ENCODE results near the gene MCFD2.

Gene MCFD2

DNA sequence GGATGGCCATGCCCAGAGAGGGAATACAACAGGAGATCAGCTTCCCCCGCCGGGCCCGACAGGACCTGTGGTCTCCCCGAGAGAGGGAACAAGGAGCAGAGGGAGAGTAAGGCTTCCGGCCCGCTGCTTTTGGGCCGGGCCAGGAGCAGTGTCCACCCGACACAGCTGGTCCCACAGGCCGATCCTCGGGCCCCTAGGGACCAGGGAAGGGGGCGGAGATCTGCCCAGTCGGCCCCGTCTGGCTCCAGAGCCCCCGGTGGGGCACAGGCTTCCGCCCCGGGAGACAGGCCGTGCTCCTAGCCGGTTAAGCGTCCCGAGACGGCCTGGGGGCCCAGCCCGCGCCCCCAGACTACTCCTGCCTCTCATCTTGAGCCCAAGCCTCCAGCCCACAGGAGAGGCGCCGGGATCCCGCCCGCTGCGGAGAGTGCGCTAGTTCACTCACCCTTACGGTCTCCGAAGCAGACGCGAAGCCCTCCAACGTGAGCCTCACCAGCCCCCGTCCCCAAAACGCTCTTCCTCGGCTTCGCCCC is at the start of gene MCFD2:
MCFD2 (minus strand) TSS at position 526 of the 530 bp plus-strand sequence. CDS start 6,635 bp downstream, outside the sequence.
- peak; percentile 14 for DNase-seq

DNA sequence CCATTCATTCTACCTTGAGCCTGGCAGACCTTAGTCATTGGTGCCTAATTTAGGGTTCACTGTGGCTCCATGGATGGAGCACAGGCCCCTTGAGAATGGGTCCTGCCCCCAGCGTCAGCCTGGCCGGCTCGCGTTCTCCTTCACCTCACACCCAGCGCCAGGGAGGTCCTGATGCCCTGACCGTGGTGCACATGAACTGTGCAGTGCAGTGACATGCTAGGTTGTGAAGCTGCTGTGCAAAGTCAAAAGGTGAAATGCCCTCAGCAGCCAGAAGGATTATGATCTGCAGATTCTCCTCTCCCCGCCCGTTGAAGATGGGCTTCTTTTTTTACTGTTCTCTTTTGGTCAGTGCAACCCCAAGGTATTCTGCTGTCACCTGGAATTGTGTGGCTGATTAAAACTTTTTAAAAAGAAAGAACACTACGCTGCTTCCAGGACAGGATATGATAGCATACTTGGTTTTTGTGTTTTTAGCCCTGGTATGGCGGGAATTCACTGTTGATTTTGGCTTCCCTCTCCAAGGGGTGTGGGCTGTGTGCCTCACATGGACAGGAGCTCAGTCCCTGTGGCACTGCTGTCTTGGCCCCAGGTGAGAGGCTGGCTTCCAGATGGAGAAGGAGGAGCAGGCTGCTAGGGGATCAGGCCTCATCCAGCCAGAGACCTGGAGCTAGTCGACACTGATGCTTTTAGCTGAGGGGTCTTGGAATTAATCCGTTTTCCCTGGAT is 49.4 kb upstream of the MCFD2 start:
- DNase-seq, result no peak

DNA sequence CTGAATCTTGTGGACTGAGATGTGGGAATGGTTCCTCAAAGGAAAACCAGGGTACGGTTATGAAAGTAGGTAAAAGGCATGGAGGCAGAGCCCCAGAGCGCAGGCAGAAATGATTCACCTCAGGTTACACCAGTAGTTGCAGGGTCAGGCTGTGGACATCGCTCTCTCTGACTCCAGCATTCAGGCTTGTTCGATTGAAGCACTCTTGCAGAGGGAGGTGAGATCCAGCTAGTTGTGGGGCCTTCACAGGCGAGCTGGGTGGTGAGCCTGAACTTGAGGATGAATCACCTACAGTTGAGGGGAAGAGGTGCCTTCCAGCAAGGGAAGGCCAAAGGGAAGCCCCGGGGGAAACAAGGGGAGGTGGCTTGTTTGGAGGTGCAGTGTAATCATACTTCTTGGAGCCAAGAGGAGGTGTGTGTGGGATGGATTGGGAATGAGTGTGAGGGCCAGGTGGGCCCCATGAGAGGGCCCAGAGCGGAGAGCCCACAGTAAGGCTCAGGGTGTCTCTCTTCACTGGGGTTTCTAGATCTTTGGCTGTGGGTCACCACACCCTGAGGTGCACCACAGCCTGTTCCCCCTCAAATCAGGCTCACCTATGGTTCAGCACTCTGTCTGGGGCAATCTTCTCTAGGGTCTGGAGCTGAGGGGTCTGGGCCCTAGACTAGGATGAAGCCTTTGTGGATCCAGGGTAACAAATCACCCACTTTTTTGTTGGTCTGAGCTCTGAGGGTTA is 48.5 kb upstream of the MCFD2 start:
- DNase-seq, result no peak

DNA sequence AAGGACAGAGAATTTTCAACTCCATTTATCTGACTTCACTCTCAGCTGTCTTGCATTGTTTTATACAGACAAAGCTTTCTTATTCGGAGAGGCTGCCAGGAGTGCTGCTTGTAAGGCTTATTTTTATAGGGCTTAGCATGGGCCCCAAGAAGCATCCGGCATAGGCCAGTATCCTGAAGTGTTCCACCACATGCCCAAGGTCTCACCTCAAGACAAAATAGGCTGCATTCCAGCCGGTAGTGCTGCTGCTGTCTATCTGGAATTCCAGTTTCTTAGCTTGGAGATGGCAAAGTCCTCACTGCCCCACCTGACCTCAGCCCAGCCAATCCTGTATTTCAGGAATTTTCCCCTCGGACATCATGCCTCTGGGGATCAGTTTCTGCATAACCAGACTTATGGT is 47.6 kb upstream of the MCFD2 start:
- DNase-seq, result no peak

DNA sequence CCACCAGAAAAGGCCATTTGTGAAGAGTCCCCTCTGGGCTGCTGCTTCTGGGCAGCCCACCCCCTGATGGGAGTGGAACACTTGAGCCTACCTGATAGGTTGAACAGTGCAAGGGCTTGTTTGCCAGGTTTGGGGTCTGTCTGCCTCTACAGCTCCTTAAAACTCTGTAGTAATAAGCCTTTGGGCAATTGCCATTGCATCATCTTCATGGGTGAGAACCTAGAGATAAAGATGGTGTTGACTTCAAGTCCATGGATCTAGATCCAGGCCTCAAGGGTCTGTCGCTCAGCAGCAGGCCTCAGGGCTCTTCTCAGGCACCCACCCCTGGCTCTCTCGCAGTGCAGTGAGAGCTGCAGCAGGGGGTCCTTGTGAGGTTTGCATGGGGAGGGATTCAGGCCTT is 47.1 kb upstream of the MCFD2 start:
- no peak for DNase-seq

DNA sequence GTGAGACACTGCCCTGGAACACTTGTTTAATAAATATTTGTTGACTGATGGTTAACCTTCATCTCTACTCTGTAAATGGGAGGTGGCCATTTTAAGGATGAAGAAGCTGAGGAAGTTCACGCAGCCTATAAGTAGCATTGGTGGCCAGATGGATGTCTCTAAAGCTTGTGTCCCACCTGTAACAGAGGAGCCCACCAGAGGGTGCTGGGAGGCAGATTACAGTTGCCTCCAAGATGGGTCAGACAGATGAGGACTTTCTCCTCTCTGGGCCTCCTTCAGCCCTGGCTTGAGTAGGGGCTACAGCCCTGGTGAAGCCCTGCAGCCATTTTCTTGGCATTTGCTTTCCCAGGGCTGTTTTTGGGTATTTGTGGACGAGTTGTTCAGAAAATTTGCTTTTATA is 45.0 kb upstream of the MCFD2 start:
- DNase-seq, result no peak

DNA sequence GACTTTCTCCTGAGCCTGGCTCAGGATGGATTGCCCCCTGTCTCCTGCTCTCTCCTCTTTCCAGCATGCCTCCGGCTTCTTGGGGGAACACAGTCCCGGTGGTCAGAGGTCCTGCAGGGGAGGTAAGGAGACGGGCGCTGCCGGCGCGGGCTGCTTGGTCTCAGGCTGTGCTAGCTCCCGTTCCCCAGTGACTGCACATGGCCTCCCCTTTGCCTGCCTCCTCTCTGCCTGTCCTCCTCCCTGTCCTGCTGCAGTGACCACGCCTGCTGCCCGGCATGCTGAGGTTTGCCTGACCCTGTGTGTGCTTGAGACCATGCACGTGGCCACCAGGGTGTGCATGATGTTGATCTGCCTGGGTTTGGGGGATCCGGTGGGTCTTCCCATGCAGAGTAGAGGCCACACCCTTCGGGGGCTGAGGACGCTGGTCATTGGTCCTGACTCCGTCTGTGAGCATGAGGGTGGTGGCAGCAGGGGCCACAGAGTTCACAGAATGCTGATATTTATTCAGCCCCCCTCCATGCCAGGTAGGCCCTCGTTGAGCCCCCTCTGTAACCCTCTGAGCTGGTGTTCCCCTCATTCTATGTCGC is 42.9 kb upstream of the MCFD2 start:
- no peak for DNase-seq

DNA sequence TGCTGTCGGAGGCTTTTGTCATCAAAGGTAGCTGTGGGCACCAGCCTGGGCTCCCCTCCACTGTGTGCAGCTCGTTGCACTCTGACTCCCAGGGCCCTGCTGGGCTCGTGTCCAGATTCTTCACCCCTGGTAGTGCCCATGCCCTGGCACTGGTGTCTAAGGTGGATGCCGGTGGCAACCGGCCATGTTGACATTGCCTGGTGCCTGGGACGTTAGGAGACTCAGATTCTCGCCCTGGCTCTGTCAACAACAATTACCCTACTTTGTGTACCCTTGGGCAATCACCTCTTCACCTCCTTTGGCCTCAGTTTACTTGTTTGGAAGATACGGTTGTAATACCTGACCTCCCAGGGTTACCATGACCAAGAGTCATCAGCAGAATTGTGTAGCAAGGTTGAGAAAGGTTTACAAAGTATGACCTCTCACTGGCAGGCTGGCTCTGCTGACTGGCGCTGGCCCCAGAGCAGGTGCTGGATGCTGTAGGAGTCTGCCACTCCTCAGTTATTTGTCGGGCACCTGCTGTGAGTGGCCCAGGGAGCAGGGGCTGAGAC is 41.5 kb upstream of the MCFD2 start:
- no peak for DNase-seq

DNA sequence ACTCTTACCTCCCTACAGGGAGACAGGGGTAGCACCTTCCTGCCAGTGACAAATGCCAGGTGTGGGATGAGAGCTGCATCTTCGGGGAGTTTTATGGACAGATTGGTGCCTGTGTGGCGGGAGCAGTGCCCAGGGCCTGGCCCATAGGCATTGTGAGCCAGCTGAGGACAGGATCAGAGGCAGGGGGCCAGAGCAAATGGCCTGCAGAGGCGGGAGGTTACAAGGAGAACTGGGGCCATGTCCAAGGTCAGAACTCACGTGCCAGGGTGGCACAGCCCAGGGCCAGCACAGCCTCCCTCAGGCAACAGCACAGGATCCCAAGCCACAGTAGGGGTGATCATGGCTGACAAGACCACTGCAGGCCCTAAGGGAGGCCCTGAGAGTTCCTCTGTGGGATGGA is 40.2 kb upstream of the MCFD2 start:
- no peak for DNase-seq

DNA sequence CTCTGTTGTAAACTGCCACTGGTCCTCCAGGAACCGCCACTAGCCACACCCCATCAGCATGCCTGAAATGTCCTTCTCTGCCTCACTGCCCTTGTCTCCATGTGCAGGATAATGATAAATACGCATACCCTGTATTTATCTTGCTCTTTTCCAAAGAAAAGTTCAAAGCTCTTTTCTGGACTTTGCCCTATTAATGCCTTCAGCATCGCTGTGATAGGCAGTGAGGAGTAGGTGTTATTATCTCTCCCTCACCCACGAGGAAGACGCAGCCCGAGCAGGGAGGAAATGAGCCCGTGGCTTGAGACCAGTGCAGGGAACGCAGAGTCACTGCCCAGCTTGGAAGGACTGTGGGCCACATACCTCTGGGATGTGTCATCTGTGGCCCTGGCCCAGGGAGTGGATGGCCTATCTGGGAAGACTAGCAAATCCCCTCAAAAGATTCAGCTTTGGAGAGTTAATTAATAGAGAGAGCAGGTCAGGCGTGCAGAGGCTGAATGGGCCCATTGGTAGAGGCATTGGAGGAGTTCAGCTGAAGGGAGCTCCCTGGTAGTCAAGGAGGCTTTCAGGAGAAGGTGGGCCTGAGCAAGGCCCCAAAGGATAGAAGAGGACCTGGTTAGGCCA is 39.5 kb upstream of the MCFD2 start:
- no peak for DNase-seq

DNA sequence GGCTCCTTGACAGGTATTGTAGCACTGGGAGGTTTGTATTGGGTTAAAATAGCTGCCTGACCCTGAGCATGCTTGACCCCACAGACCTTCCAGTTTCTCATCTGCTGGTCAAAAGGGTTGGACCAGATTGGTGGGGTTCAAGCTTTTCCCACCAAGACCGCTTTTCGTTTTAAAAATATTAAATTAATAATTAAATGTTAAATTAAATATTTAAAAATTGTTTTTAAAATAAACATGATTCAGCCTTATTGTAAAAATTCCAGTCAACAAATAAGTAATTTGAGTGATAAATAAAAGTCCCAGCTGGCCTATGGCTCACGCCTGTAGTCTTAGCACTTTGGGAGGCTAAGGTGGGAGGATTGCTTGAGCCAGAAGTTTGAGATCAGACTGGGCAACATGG is 36.6 kb upstream of the MCFD2 start:
- no peak for DNase-seq

DNA sequence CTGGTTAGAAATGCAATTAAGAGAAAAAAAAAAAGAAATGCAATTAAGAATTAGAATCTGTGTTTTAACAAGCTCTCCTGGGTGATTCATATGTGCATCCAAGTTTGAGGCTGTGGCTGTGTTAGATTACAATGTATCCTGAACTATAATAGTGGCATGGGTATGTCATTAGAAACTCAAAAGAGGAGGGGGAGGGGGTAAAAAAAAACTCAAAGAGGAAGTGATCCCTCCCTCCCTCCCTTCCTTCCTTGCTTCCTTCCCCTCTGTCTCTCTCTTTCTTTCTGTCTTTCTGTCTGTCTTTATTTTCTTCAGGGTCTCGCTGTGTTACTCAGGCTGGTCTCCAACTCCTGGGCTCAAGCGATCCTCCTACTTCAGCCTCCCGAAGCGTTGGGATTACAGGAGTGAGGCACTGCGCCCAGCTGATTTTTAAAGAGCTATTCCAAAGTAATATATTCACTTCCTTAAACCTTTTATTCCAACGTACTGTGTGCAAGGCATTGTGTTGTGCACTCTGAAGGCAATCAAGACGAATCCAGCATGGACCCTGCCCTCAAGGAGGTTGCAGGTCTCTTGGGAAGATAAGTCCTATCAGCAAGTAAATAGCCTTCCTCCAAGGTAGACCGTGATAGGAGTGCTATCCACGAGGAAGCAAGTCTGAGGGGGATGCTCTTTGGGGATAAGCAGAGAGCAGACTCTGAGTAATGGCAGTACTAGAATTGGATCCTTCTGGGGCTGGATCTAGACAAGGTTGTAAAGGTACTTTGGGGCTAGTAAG is 35.9 kb upstream of the MCFD2 start:
- no peak for DNase-seq

DNA sequence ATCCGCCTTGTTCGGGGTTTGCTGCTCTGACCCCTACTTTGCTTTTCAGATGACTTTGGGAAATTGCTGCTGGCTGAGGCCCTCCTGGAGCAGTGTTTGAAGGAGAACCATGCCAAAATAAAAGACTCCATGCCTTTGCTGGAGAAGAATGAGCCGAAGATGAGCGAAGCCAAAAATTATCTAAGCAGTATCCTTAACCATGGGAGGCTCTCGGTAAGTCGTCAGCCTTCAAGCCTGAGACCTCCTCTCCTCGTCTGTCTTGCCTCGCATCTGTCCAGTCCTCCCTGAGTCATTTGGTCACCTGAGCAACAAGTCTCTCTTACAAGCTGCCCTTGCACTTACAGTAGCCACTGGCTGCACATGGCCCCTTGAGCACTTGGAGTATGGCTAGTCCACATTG is 34.7 kb upstream of the MCFD2 start:
- no peak for DNase-seq

DNA sequence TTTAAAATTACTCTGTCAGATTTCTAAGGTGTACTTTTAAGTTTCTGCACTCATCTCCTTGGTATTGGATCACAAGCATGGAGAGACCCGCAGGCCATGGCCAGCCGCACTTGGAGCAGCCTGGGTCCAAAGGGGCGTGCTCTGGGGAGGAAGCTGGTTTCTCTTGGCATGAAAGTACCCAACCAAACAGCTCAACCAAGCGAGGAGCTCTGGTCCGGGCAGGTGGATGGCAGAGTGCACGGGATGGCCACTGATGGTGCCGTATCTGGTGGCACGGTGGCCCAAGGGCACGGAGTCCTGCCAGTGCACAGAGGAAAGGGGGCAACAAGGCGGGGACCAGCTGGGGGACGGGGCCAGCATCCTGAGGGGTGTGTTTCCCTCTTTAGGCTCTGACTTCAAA is 32.2 kb upstream of the MCFD2 start:
- no peak for DNase-seq

DNA sequence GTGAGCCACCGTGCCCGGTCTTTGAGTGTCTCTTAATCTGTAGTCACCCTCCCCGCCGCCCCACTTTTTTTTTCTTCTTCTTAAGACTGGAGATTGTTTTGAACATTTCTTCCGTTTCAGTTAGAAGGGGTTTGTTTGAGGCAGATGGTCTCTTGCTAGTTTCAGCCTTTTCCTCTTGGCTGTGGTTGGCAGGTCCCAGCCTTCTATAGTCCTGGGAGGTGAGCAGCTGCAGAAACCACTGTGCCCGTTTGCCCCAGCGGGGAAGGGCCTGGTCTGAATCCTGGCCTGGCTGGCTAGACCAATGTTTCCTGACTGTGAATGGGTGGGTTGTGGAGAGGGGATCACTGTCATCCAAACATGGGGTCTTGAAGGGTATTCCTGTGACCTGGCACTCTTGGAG is 30.1 kb upstream of the MCFD2 start:
- no peak for DNase-seq

DNA sequence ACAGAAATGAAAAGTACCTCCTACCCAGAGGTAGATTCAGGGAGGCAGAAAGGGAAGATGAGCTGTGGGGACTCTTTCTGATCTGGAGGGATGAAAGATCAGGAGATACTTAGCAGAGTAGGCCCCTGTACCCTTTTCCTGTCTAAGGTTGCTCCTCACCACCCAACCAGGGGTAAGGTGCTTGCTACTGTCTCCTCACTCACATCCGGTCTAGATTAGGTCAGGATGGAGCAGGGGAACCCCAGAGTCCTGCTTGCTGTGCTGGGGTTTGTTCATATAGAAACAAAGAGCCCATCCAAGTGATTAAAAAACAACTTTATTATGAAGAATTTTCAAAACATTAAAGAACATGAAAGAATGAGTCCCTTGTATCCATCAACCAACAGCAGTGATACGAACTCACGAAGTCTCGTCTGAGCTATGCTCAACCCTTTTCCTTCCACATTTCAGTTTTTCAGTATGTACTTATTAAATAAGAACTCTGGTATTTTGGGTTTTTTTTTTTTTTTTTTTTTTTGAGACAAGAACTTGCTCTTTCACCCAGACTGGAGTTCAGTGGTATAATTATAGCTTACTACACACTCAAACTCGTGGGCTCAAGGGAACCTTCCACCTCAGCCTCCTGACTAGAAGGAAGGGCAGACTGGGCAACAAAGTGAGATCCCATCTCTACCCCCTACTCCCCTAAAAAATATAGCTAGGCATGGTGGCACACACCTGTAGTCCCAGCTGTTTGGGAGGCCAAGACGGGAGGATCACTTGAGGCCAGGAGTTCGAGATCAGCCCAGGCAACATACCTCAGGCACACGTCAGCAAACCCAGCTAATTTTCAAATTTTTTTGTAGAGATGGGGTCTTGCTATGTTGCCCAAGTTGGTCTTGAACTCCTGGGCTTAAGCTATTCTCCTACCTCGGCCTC is 28.5 kb upstream of the MCFD2 start:
- peak; percentile 57 for DNase-seq

DNA sequence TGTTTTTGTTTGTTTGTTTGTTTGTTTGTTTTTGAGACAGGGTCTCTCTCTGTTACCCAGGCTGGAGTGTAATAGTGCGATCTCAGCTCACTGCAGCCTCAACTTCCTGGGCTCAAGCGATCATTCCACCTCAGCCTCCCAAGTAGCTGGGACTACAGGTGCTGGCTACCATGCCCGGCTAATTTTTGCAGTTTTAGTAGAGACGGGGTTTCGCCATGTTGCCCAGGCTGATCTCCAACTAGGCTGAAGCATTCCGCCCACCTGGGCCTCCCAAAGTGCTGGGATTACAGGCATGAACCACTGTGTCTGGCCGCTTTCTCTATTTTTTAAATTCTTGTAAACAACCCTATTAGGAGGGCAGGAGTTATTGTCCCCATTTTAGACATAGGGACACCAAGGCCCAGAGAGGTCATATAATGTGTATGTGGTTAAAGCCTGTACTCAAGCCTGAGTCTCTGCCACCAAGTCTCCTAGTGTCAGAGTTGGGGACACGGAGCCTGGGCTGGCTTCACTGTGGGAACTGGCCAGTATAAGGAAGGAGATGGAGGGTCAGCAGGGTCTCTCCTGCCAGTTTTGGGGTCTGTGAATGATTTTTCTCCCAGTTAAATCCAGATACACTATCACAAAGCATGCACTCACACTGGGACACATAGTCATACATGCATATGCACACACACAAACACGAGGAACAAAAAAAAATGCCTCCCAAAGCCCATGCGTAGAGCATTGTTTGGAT is 27.5 kb upstream of the MCFD2 start:
- DNase-seq, result no peak

DNA sequence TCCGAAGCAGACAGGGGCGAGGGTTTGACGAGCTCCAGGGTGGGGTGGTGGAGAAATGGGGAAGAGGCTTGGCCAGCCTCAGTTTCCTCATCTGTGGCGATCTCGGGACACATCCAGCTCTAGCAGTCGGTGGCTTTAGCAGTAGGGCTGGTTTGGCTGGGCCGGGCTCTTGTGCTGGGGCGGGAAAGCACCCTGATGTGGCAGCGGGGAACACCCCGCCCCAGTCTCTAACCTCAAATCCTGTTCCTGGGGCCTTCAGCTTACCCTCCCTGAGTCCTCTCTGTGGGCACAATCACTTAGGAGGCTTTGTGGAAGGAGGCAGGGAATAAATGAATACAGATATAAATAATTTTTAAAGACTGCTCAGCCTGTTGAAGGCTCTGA is 26.5 kb upstream of the MCFD2 start:
- peak; percentile 73 for DNase-seq

DNA sequence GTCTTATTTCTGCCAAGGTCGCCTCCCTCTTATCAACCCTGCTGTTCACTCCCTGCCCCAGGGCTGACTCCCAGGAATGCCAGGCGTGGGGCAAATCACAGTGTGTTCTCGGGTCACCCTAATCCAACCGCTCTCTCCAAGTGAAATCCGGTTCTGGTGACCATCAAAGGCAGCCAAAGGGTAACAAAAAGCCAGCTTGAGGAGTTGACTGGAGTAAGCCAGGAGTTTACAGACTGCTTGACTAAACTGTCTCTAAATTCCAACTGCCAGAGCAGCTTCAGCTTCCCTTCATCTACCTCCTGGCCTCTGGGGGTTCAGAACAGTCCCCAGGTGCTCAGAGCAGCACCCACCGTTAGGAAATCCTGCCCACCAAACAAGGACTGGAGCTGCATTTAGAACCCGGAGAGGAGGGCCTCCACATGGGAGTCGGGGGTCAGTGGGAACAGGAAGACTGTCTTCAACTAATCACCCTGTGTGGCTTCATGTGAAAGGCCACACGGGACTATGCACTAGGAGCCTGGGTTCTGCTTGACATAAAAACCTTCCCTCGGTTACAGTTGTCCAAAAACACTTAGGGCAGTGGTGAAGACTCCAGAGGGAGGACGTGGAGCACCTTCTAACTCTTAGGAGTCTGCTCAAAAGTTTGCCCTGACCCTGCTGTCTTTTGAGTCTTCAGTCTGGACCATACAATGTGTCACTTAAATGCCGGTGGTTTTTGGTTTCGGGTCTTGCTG is 24.2 kb upstream of the MCFD2 start:
- no peak for DNase-seq

DNA sequence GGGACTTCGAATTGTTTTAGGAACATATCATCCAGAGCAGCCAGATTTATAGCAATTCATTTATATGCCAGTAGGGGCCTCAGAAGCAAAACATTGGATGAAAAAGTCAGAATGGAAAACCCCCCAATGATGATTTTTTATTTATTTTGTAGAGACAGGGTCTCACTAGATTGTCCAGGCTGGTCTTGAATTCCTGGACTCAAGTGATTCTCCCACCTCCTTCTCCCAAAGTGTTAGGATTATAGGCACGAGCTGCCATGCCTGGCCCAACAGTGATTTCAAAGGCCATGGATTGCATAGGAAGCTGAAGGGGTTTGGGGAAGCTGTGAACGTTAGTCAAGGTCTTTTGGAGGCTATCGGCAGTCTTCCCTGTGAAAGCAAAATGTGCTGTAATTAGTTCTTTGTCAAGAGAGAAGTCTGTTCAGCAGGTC is 21.9 kb upstream of the MCFD2 start:
- DNase-seq, result no peak

Data from stimulated activated CD4-positive, alpha-beta T cell treated with anti-CD3 and anti-CD28 coated beads, Interleukin-4, amount 100 ng/mL, for 1 hour (primary cell).